Upper lobe of right lung (tissue), 1 donor: ENCODE measurements around the gene IL24. TPM values are rescaled to one million over a fixed set of nuclear protein-coding genes. Genes with fewer than 3 reads are reported as not detected.

Experiments used
- ATAC-seq: fragments of 200-7000 bp; cut with Tn5 transposase; one replicate; pipeline ENCODE4 v1.9.1; 2020; ENCODE audit warnings: mild to moderate bottlenecking, moderate library complexity
- DNase-seq: peaks from one replicate; pipeline ENCODE4 v3.0.0-alpha.2; 2020
- H3K27ac ChIP-seq: fragments of 200-600 bp; one replicate; pipeline ENCODE4 v1.8.0; 2022
- H3K27me3 ChIP-seq: fragments of 200-600 bp; one replicate; pipeline ENCODE4 v1.8.0; 2022; ENCODE audit warnings: mild to moderate bottlenecking
- H3K36me3 ChIP-seq: fragments of 200-600 bp; one replicate; pipeline ENCODE4 v1.8.0; 2022
- H3K4me1 ChIP-seq: fragments of 200-600 bp; one replicate; pipeline ENCODE4 v1.8.0; 2022
- H3K4me3 ChIP-seq: fragments of 200-600 bp; one replicate; pipeline ENCODE4 v1.8.0; 2022; ENCODE audit warnings: mild to moderate bottlenecking
- H3K9me3 ChIP-seq: fragments of 200-600 bp; one replicate; pipeline ENCODE4 v1.8.0; 2022
- intact Hi-C: fragments of 100-400 bp; cut with DNase I; formaldehyde crosslinking; loops from one replicate; pipeline ENCODE4 v1.11.0; 2022
- total RNA-seq: library from RNA; stranded (reverse); fragmentation: NEBNext Ultra II Directional; extraction: Animal tissue kit (Norgen Biotek cat#: 25700); gene quantifications from one replicate; pipeline ENCODE4 v1.2.1, GENCODE V29; 2021
- TF ChIP-seq, protein P1 (sequence below): fragments of 200-600 bp; IDR thresholded peaks from one replicate; pipeline ENCODE4 v1.8.0; 2022; ENCODE audit warnings: antibody characterized with exemption
- donor health status: DM: no; HTN: yes; CAD: no; lungs with severe emphysema.

Gene IL24
- total RNA-seq, 1 donor from 2014 or later: not detected

- no peak overlapping the region for H3K27ac ChIP-seq
- no peaks in the 10 kb centered on the region for H3K27me3 ChIP-seq
- H3K36me3 ChIP-seq: no peaks in the 10 kb centered on the region
- TF ChIP-seq, protein P1, sequence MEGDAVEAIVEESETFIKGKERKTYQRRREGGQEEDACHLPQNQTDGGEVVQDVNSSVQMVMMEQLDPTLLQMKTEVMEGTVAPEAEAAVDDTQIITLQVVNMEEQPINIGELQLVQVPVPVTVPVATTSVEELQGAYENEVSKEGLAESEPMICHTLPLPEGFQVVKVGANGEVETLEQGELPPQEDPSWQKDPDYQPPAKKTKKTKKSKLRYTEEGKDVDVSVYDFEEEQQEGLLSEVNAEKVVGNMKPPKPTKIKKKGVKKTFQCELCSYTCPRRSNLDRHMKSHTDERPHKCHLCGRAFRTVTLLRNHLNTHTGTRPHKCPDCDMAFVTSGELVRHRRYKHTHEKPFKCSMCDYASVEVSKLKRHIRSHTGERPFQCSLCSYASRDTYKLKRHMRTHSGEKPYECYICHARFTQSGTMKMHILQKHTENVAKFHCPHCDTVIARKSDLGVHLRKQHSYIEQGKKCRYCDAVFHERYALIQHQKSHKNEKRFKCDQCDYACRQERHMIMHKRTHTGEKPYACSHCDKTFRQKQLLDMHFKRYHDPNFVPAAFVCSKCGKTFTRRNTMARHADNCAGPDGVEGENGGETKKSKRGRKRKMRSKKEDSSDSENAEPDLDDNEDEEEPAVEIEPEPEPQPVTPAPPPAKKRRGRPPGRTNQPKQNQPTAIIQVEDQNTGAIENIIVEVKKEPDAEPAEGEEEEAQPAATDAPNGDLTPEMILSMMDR: no peak
- no peaks in the 10 kb centered on the region for H3K9me3 ChIP-seq
- no peak overlapping the region for H3K4me3 ChIP-seq
- no peak for ATAC-seq
- intact Hi-C loops: no loop called here
- H3K4me1 ChIP-seq: peaks cover 8% of the 10 kb centered on the region
- DNase-seq: no peak
Measured at GRCh38 chr1:206868264-206868663, 29.0 kb upstream of the IL24 start.

DNA sequence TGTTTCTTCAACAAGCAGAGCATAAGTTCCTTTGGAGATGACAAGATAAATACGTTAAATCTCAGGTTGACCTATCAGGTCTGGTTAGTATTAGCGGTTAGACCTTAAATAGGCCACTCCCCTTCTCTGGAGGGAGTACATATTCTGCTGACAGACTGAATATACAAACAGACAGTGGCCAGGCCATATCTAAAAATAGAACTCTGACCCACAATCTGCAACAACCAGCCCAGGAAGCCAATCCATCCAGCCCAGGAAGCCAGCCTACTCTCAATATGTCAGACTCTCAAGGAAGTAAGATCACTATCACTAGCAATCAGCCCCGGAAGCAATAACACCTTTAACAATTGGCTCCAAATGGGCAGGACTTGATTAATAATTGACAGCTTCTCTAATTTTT, 25.1 kb upstream of the IL24 start:
- Histone ChIP-seq H3K4me3 (no peak overlapping the region), H3K4me1 (no peaks in the 10 kb centered on the region), H3K27ac (no peak overlapping the region), H3K27me3 (no peaks in the 10 kb centered on the region), H3K9me3 (no peaks in the 10 kb centered on the region), H3K36me3 (no peaks in the 10 kb centered on the region)
- DNase-seq: no peak
- ATAC-seq: no peak
- TF ChIP-seq, protein P1: no peak
- intact Hi-C loops: no loop called here

GRCh38 chr1:206873603-206874188, 23.5 kb upstream of the IL24 start:
- H3K4me3 ChIP-seq: no peak overlapping the region
- ATAC-seq (peak; percentile 83), DNase-seq (no peak)
- intact Hi-C loops: no loop called here
- H3K27me3 ChIP-seq: no peaks in the 10 kb centered on the region
- no peak overlapping the region for H3K27ac ChIP-seq
- H3K36me3 ChIP-seq: no peaks in the 10 kb centered on the region
- H3K4me1 ChIP-seq: no peaks in the 10 kb centered on the region
- peaks cover 9% of the 10 kb centered on the region for H3K9me3 ChIP-seq
- TF ChIP-seq, protein P1: no peak

- H3K4me3 ChIP-seq: no peak overlapping the region
- H3K27ac ChIP-seq: no peak overlapping the region
- no peaks in the 10 kb centered on the region for H3K36me3 ChIP-seq
- DNase-seq: no peak
- intact Hi-C loops: no loop called here
- TF ChIP-seq, protein P1: no peak
- peaks cover 9% of the 10 kb centered on the region for H3K9me3 ChIP-seq
- no peak for ATAC-seq
- H3K27me3 ChIP-seq: no peaks in the 10 kb centered on the region
- no peaks in the 10 kb centered on the region for H3K4me1 ChIP-seq
Measured at GRCh38 chr1:206875752-206876377, 21.4 kb upstream of the IL24 start.

GRCh38 chr1:206878456-206878855, 18.8 kb upstream of the IL24 start:
- ATAC-seq (no peak), DNase-seq (no peak)
- intact Hi-C loops: no loop called here
- Histone ChIP-seq H3K4me1 (no peaks in the 10 kb centered on the region), H3K27ac (no peak overlapping the region), H3K27me3 (no peaks in the 10 kb centered on the region), H3K9me3 (peaks cover 9% of the 10 kb centered on the region), H3K36me3 (no peaks in the 10 kb centered on the region), H3K4me3 (no peak overlapping the region)
- TF ChIP-seq, protein P1: no peak
